LoVo (cell line): ENCODE results near the gene GRIA3.

ENCODE experiments used
- DNase-seq: peaks from one replicate; pipeline ENCODE4 v3.0.0-alpha.2; 2016; ENCODE audit warnings: low spot score

GRIA3 gene

DNA sequence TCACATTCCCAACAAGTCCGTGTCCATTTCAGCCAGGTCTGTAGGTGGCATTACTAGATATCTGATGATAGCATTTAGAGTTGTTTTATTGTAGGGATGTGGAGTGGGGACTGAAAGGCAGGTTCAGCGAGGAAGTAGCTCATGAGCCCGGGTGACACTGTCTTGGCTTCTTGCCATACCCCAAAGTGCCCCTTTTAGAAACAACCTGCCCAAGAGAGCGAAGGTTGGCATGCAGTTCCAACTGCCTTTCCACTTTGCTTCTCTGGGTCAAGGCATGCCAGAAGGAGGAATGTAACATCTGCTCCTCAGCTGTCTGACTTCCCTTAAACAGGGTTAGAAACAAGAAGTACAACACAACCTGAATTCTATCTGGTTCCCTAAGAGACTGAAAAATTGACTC is 9.0 kb downstream of the GRIA3 start:
- DNase-seq, result no peak

DNA sequence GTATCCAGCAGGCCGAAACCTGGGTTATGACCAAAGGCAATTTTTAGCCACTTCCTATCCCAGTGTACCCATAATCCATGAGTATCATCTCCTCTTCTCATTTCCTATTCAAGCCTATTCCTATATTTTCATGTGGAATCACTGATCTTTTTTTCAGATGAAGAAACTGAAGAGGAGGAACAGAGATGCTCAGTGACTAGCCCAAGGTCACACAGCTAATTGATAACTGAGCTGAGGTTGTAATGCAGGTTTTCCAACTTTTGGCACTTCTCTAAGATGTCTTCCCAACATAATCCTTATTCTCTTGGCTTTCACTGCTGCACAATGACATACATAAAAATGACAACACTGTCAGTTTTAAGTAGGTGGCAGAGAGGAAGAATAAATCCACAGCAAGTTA is 15.3 kb downstream of the GRIA3 start:
- DNase-seq, result no peak

DNA sequence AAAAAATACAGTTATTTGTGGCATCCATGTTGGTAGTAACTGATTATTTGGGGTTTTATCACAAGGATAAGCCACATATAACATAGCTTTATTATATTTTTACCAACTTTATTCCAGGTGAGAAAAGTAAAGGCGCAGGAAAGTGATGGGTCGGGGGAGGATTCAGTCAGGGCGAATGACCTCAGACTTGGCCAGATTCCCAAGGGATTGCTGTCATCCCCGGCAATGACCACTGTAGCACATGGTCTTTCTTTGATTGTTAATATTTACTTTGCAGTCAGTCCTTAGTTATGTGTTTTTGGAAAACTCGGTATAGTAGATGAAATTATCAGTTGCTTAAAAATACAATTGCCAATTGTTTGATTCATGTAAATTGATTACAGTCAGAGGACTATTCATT is 17.6 kb downstream of the GRIA3 start:
- DNase-seq, result no peak

DNA sequence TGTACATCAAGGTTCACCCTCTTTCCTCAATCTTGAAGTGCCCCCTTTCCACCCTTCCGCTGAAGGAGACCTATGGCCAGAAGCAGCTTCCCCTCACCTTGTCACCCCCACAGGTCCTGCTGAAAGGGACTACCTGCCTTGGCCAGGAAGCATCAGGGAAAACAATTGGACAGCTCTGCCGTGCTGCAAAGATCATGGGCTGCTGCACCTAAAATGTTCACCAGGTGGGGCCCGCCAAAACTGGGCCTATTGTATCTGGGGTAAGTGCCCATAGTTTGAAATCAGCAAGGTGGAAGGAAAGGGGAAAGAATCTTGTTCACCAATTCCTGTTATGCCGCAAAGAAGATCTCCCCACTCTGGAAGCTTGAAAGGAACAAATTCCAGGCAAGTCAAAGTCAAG is 18.4 kb downstream of the GRIA3 start:
- DNase-seq, result no peak

DNA sequence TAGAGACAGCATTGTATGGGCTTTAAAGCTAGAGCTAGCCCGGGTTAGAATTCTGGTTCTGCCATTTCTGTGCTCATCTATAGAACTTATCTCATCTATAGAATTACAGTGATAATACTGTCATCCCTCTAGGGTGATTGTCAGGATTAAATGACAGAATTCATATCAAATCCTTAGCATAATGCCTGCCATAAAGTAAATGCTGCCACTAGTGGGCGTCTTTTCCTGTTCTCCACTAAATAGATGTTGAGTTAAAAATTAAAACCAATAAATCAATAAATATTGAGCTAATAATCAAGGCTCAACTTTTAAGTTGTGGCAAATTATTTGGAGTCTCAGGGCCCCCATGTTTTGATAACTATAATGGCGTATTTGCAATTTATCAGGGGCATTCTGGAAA is 19.7 kb downstream of the GRIA3 start:
- DNase-seq, result no peak

DNA sequence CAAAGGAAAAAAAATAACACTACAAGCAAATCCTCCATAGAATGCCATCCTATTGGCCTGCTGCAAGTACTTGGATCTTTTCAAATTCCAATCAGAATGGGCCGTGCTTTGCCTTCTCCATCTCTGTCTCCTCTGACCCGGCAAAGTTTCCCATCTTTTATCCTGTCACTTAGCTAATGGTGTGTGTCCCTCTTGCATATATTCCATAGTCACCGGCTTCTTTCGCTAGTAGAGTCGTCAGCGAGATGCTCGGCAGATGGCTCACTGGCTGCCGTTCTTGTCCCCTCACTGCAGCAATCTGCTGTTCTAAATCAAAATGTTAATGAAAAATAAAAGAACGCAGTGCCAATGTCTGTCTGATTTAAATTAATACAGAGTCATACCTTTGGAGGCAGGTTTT is 22.1 kb downstream of the GRIA3 start:
- no peak for DNase-seq

DNA sequence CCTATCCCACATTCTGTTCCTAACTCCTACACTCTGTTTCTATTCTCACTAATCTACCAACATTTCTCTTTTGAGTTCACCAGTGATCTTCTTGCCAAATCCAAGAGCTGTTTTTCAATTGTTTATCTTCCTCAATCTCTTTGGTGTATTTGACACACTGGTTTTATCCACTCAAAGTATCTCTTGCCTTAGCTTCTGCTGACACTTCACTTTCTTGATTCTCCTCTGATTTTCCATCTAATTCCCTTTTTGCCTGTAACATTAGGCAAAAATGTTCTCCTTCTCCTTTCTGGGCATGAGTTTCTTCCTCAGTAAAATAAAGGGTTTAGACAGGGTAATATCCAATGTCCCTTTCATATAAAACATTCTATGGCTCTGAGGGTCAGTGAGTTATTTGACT is 26.2 kb downstream of the GRIA3 start:
- no peak for DNase-seq

DNA sequence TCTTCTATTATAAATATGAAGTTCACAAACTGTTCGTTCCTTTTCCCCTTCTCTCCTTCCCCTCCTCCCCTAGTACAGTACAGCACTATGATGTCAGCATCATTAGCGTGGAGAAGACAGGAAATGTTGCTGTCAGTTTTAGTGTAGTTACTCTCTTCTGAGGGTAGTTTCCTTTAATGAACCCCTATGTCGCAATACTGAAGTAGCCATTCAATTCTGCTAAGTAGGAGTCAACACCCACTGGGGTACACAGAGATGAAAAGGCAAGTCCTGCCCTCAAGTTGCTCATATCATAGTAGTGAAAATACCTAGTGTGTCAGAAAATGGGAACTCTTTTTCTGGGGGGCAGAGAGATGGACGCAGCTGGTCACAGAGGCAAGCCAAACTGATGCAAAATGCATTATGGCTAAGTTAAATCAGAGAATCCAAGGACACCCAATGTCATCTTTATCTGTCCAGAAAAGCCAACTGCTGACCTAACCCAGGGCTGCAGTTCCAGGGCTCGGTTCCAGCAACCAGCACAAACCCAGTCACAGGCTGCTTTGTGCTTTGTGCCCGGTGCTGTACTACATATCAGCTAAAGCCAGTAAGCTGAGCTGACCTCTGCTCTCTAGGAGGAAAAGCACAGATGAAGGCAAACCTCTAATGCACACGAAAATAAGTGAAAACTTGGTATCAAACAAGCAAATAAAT is 31.5 kb downstream of the GRIA3 start:
- no peak for DNase-seq

DNA sequence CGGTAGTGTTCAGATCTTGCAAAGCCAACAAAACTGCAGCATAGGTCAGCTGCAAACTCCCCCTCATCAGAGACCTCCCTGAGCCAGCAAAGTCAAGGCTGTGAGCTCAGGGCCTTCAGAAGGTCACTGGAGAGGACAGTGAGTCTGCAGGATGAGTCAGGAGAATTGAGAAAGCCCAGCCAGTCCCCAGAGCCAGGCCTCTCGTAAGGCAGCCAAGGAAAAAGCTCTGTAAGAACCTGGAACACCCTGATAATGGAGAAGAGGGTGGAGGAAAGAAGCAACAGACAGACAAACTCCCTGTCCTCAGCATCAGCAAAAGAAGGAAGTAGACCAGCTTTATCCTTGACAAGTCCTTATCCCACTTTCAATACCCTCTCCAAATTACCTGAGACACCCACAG is 33.0 kb downstream of the GRIA3 start:
- DNase-seq, result no peak

DNA sequence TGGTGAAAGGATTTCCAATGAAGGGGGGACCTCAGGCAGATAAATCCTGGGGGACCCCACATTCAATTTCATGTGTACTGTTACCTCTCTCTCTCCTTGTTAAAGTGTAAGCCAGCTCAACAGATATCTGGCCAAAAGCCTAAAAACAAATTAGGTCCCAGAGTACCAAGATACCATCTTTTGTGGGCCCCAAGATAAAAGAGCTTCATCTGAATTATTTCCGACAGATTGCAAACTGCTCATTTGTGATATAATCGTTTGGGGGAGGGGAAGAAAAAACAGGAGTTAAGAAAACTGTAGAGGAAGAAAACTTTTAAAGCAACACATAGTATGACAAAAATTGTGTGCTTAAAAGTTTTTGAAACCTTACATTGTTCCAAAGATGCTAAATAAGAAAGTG is 33.6 kb downstream of the GRIA3 start:
- DNase-seq, result no peak

DNA sequence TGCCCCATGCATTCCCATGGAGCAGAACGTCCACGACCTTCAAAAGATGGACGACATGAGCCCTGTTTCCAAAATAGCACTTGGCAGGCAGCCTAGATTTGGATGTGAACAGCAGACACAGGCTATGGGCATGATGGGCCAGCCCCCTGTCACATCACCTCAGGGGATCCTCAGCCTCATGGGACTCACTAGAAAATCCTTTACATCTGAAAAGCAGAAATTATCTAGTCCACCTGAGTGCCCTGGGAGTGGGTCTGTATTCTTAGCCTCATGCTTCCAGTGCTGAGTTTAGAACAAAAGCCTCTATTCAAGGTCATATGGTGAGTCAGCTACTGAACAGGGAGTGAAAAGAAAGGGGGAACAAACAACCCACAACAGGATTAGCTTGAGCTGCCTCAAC is 35.8 kb downstream of the GRIA3 start:
- no peak for DNase-seq

DNA sequence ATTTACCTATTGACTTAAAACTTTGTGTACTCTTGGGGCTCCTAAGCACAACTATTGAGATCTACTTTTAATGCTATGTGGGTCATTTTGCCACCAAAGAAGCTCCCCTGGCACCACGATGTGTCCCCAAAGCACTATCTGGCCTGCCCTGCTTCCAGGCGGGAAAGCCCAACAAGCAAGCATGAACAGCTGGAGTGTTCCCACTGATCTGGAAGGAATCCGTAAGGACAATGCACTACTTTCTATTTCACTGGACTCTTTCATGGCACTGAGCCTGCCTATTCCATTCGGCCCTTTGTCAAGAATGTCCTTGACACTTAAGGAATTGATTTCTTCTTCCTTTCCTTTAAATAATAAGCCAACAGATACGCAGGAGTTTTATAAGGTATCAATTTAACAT is 38.8 kb downstream of the GRIA3 start:
- no peak for DNase-seq

DNA sequence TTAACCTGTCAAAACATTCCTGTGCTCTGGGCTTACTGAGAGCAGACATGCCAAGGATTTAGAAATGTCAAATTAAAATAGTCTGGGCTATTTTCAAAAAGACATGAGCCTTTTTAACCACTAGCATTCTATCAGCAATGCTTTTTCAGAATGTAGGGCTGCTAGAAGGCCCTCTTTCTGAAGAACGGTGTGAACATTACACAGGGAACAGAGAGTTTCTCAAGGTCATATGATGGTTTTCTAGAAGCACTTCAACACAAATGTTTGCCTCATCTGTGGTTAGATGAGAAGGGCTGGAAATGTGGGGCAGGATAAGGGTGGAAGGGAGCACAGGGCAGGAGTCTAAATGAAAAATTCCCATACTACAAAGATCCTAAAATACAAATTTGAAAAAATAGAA is 39.3 kb downstream of the GRIA3 start:
- DNase-seq, result no peak

DNA sequence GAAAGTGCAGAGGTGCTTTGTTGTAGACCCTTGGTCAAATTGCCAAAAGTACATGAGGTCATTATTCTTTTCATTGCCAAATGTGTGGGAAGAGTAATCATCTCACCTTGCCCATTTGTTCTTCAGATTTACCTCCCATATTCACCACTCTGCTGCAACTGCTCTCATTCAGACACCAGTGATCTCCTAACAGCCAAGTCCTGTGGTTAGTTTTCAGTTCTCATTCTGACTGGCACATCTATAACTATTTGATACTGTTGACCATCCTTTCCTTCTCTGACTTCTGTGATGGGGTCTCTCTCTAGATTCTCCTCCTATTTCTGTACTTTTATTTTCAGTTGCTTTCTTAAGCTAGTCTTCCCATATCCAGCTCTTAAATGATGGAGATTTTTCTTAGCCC is 39.8 kb downstream of the GRIA3 start:
- DNase-seq, result no peak

DNA sequence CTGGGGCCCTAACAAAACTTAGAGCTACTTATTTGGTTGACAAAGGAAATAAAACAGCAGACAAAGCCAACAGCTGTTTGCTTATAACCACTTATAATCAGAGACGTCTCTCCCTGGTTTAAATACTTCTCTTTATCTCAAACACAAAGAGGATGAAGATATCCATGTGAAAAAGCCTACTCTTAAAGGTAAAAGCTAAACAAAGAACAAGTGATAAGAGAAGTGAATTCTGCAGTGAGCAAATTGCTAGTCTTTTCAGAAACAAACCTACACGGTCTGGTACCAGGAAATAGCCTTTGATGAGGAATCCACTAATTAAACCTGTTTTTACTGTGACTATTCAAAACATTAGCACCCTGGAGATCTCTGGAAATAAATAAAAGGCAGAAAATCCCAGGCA is 46.7 kb downstream of the GRIA3 start:
- no peak for DNase-seq

DNA sequence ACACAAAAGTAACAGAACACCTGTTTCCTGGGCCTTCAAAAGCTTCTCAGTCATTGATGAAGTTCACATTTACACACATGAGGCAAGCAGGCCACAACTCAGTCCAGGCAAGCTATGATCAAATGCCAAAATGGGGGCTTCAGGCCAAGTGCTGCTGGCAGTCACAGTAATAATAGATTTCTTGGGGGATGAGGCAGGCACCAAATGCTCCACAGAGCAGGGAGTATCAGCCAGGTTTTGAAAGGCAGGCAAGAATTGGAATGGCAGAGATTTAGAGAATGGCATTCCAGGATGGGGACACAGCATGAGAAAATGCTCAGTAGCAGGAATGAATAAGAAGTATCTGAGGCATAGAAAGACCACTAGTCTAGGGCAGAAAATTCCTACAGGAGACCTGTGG is 52.8 kb downstream of the GRIA3 start:
- no peak for DNase-seq

DNA sequence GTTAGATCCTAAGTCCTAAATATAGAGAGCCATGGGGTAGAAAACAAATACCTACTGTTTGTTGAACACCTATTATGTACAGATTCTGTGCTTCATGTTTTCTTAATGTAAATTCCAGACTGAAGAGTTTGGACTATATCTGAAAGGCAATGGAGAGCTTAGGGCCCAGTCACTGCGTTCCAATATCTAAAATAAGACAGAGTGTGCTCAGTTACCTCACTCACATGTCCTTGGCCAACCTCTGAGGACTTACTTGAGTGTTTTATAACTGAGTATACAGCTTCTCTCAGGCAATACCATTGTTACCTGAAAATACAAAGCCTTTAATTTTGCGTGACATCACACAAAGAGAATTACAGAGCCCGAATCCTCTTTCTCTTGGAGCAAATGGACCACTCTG is 53.2 kb downstream of the GRIA3 start:
- DNase-seq, result no peak

DNA sequence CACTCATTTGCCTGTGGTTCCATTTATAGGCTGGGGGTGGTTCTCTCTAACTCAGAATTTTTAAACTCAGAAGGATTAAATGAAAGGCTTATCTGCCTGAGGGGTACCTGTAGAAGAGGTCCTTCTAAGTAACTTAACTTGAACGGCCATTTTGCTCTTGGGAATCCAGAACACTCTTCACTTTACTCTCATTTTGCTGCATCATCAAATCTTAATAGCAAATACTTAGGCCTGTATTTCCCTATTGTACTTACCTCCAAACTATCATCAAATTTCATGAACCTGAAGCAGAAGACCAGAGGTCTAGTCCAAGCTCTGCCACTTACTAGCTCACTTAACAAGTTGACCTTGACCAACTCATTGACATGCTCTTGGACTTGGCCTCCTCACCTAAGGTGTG is 70.4 kb downstream of the GRIA3 start:
- no peak for DNase-seq

DNA sequence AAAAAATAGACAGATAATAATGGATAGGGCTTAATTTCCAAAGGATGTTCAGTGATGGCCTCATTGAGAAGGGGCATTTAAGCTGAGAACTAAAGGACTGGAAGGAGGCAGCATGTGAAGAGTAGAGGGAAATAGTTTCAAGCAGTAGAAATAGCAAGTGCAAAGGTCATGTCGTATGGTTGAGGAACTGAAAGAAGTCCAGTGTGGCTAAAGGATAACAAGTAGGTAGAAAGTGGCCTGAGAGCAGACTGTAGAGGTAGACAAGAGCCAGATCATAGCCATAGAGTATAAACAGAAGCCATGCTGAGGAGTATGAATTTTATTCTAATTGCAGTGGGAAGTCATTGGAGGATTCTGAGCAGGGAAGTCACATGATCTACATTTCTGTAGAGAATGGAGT is 72.3 kb downstream of the GRIA3 start:
- DNase-seq, result no peak

DNA sequence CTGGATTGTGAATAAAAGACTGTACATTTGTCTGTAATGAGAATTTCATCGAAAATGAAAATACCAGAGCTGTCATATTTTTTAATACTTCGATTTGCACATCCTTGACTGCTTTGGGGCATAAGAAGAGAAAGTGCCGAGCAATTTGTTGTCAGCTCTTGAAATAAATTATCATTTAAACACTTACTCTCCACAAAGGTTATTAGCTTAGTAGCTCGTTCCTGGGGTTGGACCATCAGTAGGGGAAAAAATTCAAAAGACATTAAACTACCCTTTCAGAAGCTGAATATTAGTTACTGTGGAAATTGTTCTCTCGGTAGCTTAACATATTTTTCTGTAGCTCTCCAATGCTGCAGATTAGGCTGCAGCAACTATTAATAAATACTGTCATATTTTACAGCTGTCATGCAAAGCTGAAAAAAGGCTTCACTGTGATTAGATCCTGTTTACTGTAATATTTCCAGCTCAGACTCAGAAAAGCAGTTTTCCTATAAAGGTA is 76.9 kb downstream of the GRIA3 start:
- no peak for DNase-seq

DNA sequence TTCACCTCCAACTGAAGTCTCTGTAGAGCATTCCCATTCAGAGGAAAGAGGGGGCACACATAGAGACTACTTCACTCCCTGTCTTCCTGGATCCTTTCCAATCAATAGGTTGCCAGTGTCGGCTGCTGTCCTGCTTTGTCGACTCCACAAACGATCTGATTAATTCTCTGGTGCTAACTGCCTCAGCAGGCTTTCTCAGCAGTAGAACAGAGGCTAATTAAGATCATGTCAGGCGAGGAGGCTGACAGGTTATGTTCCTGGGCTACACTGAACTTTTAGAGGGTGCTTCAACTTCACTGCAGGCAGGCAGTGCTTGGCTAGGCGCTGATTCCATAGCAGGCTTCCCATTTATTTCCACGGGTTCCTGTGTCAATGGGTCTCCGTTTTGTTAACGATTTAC is 79.2 kb downstream of the GRIA3 start:
- DNase-seq, result no peak

DNA sequence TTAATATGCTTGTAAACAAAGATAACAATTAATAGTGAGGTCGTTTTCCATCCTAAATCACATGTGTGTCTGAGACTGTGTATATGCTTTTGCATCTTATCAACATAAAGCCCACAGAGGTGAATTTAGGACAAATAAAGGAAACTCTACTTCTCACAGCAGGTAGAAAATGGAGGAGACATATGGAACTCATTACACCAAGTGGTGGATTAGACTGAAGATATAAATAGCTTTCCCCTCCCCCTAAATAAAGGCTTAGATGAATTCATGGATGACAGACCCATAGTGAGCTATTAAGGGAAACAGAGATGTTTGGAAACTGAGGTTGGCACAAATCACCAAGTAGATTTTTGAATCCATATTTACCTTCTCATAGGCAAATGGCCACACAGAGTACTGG is 79.7 kb downstream of the GRIA3 start:
- DNase-seq, result no peak

DNA sequence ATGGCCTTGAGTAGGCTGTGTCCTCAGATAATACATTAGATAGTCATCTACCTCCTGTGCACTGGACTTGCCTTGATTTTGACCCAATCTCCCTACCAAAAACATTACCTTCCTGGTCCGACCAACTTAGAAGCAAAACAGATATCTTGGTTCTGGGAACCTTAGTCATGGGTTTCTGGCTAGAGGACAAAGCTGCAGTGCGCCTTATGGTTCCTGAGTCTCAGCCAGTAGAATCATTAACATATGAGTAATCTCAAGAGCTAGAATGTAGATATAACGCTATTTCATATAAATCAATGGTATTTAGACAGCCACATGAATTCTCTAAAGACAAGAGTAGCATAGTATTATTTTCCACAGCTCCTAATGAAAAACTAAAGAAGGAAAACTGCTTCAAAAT is 83.1 kb downstream of the GRIA3 start:
- DNase-seq, result no peak

DNA sequence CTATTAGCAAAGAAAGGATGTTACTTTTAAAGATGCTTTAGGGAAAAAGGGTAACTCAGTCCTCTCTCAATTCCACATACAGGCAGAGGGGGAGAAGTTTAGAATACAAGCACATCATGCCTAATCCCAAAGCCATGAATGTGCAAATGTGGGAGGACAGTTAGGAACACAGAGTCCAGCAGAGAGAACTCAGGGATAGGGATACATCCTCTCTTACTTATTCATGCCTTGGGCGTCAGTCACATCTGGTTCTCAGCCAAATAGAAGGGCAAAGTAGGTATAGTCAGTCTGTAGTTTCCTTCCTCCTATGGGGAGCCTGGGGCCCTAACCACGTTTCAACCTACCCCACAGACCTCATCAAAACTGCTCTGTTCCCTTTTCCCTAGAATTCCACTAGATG is 87.8 kb downstream of the GRIA3 start:
- no peak for DNase-seq

DNA sequence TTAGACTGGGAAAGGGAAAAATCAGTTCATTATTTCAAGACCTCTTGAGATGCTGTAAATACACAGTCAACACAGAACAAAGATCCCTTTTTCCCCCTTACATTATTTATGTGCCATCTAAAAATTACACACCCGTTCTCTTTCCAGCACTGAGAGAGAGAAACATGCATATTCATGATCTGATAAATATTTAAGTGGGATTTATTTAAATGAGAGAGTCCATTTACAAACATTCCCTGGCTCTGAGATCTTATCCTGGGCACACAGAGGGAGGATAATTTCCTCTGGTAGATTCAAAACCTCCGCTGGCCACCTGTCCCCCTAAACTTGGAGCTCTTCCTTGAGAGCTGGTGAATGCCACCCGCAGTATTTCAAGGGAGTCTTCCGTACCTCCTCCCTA is 88.6 kb downstream of the GRIA3 start:
- no peak for DNase-seq
